PFSK-1 (cell line): ENCODE results near the gene GPRC6A.

Experiments used
- REST ChIP-seq, 2 experiments: IDR thresholded peaks; 2 replicates each; pipeline versions ENCODE4 v1.6.1 to v1.8.0; 2011 to 2012; ENCODE audit warnings: low read depth in 2 of 2, low read length in 2 of 2, control low read depth in 1 of 2, inconsistent platforms in 1 of 2, mild to moderate bottlenecking in 1 of 2, moderate library complexity in 1 of 2; ENCODE audit not compliant: insufficient read depth in 1 of 2
- SIN3A ChIP-seq: IDR thresholded peaks from 2 replicates; pipeline ENCODE4 v1.6.1; 2012; ENCODE audit warnings: mild to moderate bottlenecking, low read length, moderate library complexity, borderline replicate concordance; ENCODE audit not compliant: insufficient read depth

GRCh38 chr6:116842459-116842858 is 13.6 kb upstream of the GPRC6A start:
- TF ChIP-seq REST (IDR thresholded peaks at IDR 0.05; ENCODE audit: insufficient read depth in 1 of 2, low read depth in 2 of 2, low read length in 2 of 2), result no peak
- TF ChIP-seq SIN3A, result no peak
